Heart left ventricle (tissue), 16 donors: ENCODE data around the gene VAPA. TPM values are rescaled to one million over a fixed set of nuclear protein-coding genes. Genes with fewer than 3 reads are reported as not detected.

ENCODE experiments used
- ATAC-seq, 4 donors: fragments of 200-7000 bp; cut with Tn5 transposase; one replicate each; pipeline ENCODE4 v1.9.1; 2020 to 2022; ENCODE audit warnings: moderate library complexity in 4 of 4, mild to moderate bottlenecking in 3 of 4, moderate number of reproducible peaks in 1 of 4
- DNase-seq, 5 donors: peaks; one replicate each; pipeline ENCODE4 v3.0.0-alpha.2; 2020
- H3K27ac ChIP-seq, 12 donors: fragments of 200-600 bp; sonication (generic) in 4 of 12; one replicate each; pipeline versions ENCODE4 v1.5.0 to v1.8.0; 2016 to 2022; ENCODE audit warnings: mild to moderate bottlenecking in 2 of 12
- H3K27me3 ChIP-seq, 9 donors: fragments of 200-600 bp; sonication (generic) in 2 of 9; one replicate each; pipeline versions ENCODE4 v1.5.1 to v1.8.0; 2016 to 2022; ENCODE audit warnings: mild to moderate bottlenecking in 3 of 9
- H3K36me3 ChIP-seq, 9 donors: fragments of 200-600 bp; sonication (generic) in 2 of 9; one replicate each; pipeline versions ENCODE4 v1.5.0 to v1.8.0; 2018 to 2022; ENCODE audit warnings: mild to moderate bottlenecking in 2 of 9
- H3K4me1 ChIP-seq, 12 donors: fragments of 200-600 bp; sonication (generic) in 4 of 12; one replicate each; pipeline versions ENCODE4 v1.5.0 to v1.8.0; 2016 to 2022; ENCODE audit warnings: mild to moderate bottlenecking in 3 of 12
- H3K4me3 ChIP-seq, 12 donors: fragments of 200-600 bp; sonication (generic) in 4 of 12; one replicate each; pipeline versions ENCODE4 v1.5.0 to v1.8.0; 2017 to 2022; ENCODE audit warnings: mild to moderate bottlenecking in 9 of 12, moderate library complexity in 4 of 12
- H3K9me3 ChIP-seq, 12 donors: fragments of 200-600 bp; sonication (generic) in 4 of 12; one replicate each; pipeline versions ENCODE4 v1.5.0 to v1.8.0; 2016 to 2022; ENCODE audit warnings: mild to moderate bottlenecking in 1 of 12
- CTCF ChIP-seq, 12 donors: fragments of 200-600 bp; sonication (generic) in 4 of 12; IDR thresholded peaks; one replicate each; pipeline versions ENCODE4 v1.5.0 to v1.8.0; 2018 to 2022; ENCODE audit warnings: antibody characterized with exemption in 12 of 12, mild to moderate bottlenecking in 5 of 12
- POLR2A ChIP-seq, 2 donors: fragments of 450-650 bp; IDR thresholded peaks; one replicate each; pipeline ENCODE4 v1.6.1; 2017; ENCODE audit warnings: antibody characterized with exemption in 2 of 2, mild to moderate bottlenecking in 2 of 2, moderate library complexity in 2 of 2
- WGBS, 4 donors: extraction: QIAGEN DNeasy Blood & Tissue Kit in 2 of 4; methylation state at CpG; one replicate each; pipeline versions ENCODE4 v1.1.5 to v1.1.7; 2013 to 2018; 5-methylcytosine and 5-hydroxymethylcytosine counted together
- intact Hi-C, 10 donors: fragments of 100-400 bp; cut with DNase I; formaldehyde crosslinking; loops; one replicate each; pipeline versions ENCODE4 v1.11.1 to v1.14.2; 2022
- polyA plus RNA-seq, 2 donors: library from polyadenylated mRNA; stranded (reverse); fragments of 200-250 nt; gene quantifications; one replicate each; pipeline ENCODE4 v1.2.3, GENCODE V29; 2013
- total RNA-seq, 9 donors: library from RNA; depleted of rRNA in 2 of 9; stranded (reverse); fragments of >200 nt in 2 of 9; fragmentation: NEBNext Ultra II Directional in 3 of 9; extraction: Animal tissue kit (Norgen Biotek cat#: 25700) in 3 of 9; gene quantifications; one replicate each; pipeline versions ENCODE4 v1.1.0 to v1.2.4, GENCODE V29; 2016 to 2023
- donor health status: ischemic (EF 13 %, LVEDD 7.1; RV severe dilation, severe dysfunction).
- donor health status: healthy with polysubstance abuse.
- donor health status: DM: no; HTN: yes; CAD: no.
- donor health status: DM: no; HTN: no; CAD: no.
- donor health status: ischemic (EF 25% LVEDD 6.9; RV normal size, moderate dysfunction).
- donor health status: ischemic (EF 25% LVEDD 5.7; RV mildly dilated, moderate dysfunction).
- donor health status: healthy.
- donor health status: DM: yes; HTN: yes; CAD: no.
- donor health status: ischemic (EF 35%, LVEDD 5.7; RV mildly dilated, moderate dysfunction).
- donor health status: nonischemic (EF 11% LVEDD 7.7; RV severe dilation, severe dysfunction).
- donor health status: DM: yes; HTN: yes; CAD: no.
- donor health status: PGD.
- donor health status: ischemic (EF 29% LVEDD 5.4; RV normal size, mild dysfunction).
- donor health status: nonischemic (EF 23%, LVEDD 6.1; RV moderate dilation, normal function).

VAPA gene
- total and polyA plus RNA-seq, 11 donors: 107 to 289 (median 201) TPM

DNA sequence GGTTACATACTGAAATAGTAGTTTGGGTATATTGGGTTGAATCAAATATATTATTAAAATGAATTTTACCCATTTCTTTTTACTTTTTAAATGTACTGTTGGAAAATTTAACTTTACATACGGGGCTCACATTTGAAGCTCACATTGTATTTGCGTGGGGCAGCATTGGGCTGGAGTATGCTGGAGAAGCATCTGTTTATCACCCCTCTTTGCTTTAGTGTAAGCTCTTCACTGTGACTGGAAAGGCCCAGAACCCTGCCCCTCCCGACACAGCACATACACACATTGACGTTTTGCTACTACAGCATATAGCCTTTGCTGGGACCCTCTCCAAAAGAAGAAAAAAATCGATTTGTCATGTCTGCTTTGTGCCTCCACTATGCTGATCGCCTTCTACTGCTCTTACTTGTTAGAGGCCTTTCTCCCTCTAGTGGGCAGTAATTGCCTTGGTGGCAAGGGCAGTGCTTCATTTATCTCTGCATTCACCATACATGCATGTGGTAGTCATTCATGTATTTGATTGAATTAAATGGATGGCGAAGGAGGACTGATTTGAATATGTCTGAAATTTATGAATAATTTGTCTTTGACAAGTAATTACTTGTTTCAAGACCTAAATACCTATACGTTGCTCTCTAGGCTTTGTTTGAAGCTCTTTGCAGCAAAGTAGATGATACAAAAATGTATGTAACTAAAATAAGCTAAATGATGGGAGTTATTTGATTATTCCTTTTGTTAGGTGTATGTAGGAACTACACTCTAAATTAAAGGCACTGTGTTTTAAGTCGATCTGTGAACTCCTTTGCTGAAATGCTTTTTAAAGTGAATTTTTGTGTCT, 37.4 kb downstream of the VAPA start:
- H3K4me3 ChIP-seq: no peak overlapping the region
- 68 to 75% (median 72%) methylated on average over 9 of the region's 9 CpGs for WGBS, 4 donors
- no peak overlapping the region for H3K27ac ChIP-seq
- peaks cover 0 to 24% (median 0%) of the 10 kb centered on the region in 12 donors for H3K4me1 ChIP-seq
- no peak for DNase-seq
- peak; percentile 66 to 77 (median 74) for ATAC-seq
- peak; percentile 36 to 68 (median 58) for TF ChIP-seq CTCF (IDR thresholded peaks at IDR 0.05)
- no peak for TF ChIP-seq POLR2A (IDR thresholded peaks at IDR 0.05)
- no peaks in the 10 kb centered on the region for H3K27me3 ChIP-seq
- no peaks in the 10 kb centered on the region for H3K9me3 ChIP-seq
- intact Hi-C loops: loop anchor here in 7 of 10 donors (5.0 to 10.0 kb wide), 6 partner anchors 139 to 376 kb away; partner anchors contain the start of gene RAB31 (in 1 of the 7)
- peaks cover 0 to 98% (median 89%) of the 10 kb centered on the region in 9 donors for H3K36me3 ChIP-seq

- no peak for ATAC-seq
- intact Hi-C loops: loop anchor here in 7 of 10 donors (5.0 to 10.0 kb wide), 6 partner anchors 141 to 378 kb away; partner anchors contain the start of gene RAB31 (in 1 of the 7)
- WGBS, 4 donors: 81 to 87% (median 85%) methylated on average over 1 of the region's 1 CpG
Observed at GRCh38 chr18:9952633-9953416, 39.0 kb downstream of the VAPA start.

GRCh38 chr18:9958861-9959399, 45.1 kb downstream of the VAPA start:
- intact Hi-C loops: loop anchor here in 6 of 10 donors (10.0 kb wide), 4 partner anchors 154 to 384 kb away; partner anchors contain the start of gene RAB31 (in 1 of the 6)
- ATAC-seq (no peak), DNase-seq (no peak)
- peaks cover 0 to 19% (median 3%) of the 10 kb centered on the region in 12 donors for H3K4me1 ChIP-seq
- no peaks in the 10 kb centered on the region for H3K27me3 ChIP-seq
- no peak for TF ChIP-seq POLR2A (IDR thresholded peaks at IDR 0.05)
- TF ChIP-seq CTCF (IDR thresholded peaks at IDR 0.05): no peak
- H3K4me3 ChIP-seq: no peak overlapping the region
- no peak overlapping the region for H3K27ac ChIP-seq
- WGBS, 4 donors: 85 to 90% (median 90%) methylated on average over 4 of the region's 4 CpGs
- peaks cover 0 to 42% (median 28%) of the 10 kb centered on the region in 9 donors for H3K36me3 ChIP-seq
- H3K9me3 ChIP-seq: no peaks in the 10 kb centered on the region

More at GRCh38 chr18:9952633-9953416, 39.0 kb downstream of the VAPA start:
- no peak for DNase-seq
- TF ChIP-seq POLR2A (IDR thresholded peaks at IDR 0.05) (no peak), CTCF (IDR thresholded peaks at IDR 0.05) (no peak)
- Histone ChIP-seq H3K36me3 (peaks cover 0 to 95% (median 79%) of the 10 kb centered on the region in 9 donors), H3K9me3 (no peaks in the 10 kb centered on the region), H3K4me3 (no peak overlapping the region), H3K4me1 (peaks cover 0 to 24% (median 0%) of the 10 kb centered on the region in 12 donors), H3K27ac (no peak overlapping the region), H3K27me3 (no peaks in the 10 kb centered on the region)
